ENCODE results near the gene L3MBTL2. TPM values are rescaled to one million over a fixed set of nuclear protein-coding genes. Genes with fewer than 3 reads are reported as not detected.

L3MBTL2 gene
- total and polyA plus RNA-seq, 5 donors, result 9.6 to 18.6 (median 18.1) TPM

DNA sequence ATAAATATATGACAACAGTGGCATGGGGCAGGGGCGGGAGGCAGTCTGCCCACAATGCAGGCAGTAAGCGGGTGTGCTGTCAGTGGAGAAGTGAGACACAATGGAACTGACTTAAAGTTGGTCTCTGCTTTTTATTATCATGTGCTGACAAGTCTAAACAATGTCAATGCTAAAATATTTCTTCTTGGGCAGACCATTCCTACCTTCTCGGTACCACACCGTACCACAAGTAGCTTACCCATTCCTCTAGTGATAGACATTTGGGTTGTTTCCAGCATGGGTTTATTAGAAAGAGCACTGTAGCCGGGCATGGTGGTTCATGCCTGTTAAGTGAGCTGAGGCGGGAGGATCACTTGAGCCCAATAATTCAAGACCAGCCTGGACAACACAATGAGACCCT is 38.2 kb downstream of the L3MBTL2 start:
- H3K27ac ChIP-seq (ENCODE audit: low read length), result no peak overlapping the region

GRCh38 chr22:41245917-41246499 is 40.9 kb downstream of the L3MBTL2 start:
- 85% methylated on average over 21 of the region's 21 CpGs for WGBS
- Histone ChIP-seq H3K4me1 (ENCODE audit: control insufficient read depth, insufficient read depth, low read length) (no peaks in the 10 kb centered on the region), H3K9me3 (ENCODE audit: control insufficient read depth, low read length) (no peaks in the 10 kb centered on the region), H3K27me3 (ENCODE audit: control insufficient read depth, insufficient read depth) (no peaks in the 10 kb centered on the region), H3K4me3 (ENCODE audit: low read length) (no peak overlapping the region), H3K27ac (ENCODE audit: low read length) (no peak overlapping the region)
- intact Hi-C loops (cut with DNase I), result no loop called here
- ATAC-seq, result peak in 1 of 2 donors; percentile 5
- DNase-seq, result no peak

More for the DNA sequence above, 38.2 kb downstream of the L3MBTL2 start:
- H3K4me1 ChIP-seq (ENCODE audit: control insufficient read depth, insufficient read depth, low read length), result peaks cover 1% of the 10 kb centered on the region
- WGBS, result 72% methylated on average over 6 of the region's 6 CpGs
- intact Hi-C loops (cut with DNase I), result no loop called here
- H3K4me3 ChIP-seq (ENCODE audit: low read length), result no peak overlapping the region
- DNase-seq, result no peak
- no peaks in the 10 kb centered on the region for H3K9me3 ChIP-seq (ENCODE audit: control insufficient read depth, low read length)
- no peaks in the 10 kb centered on the region for H3K27me3 ChIP-seq (ENCODE audit: control insufficient read depth, insufficient read depth)
- ATAC-seq, result no peak

- peak; percentile 5 to 49 for ATAC-seq
- no peaks in the 10 kb centered on the region for H3K4me1 ChIP-seq (ENCODE audit: control insufficient read depth, insufficient read depth, low read length)
- peak in 1 of 3 donors; percentile 68 for DNase-seq
- no peak overlapping the region for H3K4me3 ChIP-seq (ENCODE audit: low read length)
- H3K27me3 ChIP-seq (ENCODE audit: control insufficient read depth, insufficient read depth), result no peaks in the 10 kb centered on the region
- no peaks in the 10 kb centered on the region for H3K9me3 ChIP-seq (ENCODE audit: control insufficient read depth, low read length)
- intact Hi-C loops (cut with DNase I), result no loop called here
- H3K27ac ChIP-seq (ENCODE audit: low read length), result peak overlapping the region; percentile 33
- WGBS, result 70% methylated on average over 7 of the region's 7 CpGs
Measured at GRCh38 chr22:41247703-41248102, 42.6 kb downstream of the L3MBTL2 start.

DNA sequence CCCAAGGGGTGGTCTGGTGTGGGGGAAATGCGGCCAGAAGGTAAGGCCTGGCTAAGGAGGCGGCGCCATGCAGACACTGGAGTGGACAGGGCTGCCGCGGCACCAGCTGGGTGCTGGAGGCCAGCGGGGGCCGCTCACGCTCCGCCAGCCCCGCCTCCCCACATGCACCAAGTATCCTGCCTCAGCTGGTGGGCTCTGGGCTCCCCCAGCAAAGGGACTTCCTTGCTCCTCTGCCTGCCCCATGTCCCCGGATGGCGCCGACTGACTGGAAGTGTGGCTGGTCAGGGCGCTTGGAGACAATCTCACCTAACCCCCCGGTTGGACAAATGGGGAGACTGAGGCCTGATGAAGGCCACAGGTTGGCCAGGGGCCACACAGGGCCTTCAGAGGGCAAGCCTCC is 43.2 kb downstream of the L3MBTL2 start:
- no peaks in the 10 kb centered on the region for H3K9me3 ChIP-seq (ENCODE audit: control insufficient read depth, low read length)
- intact Hi-C loops (cut with DNase I), result no loop called here
- H3K4me1 ChIP-seq (ENCODE audit: control insufficient read depth, insufficient read depth, low read length), result no peaks in the 10 kb centered on the region
- no peaks in the 10 kb centered on the region for H3K27me3 ChIP-seq (ENCODE audit: control insufficient read depth, insufficient read depth)
- peak overlapping the region; percentile 33 for H3K27ac ChIP-seq (ENCODE audit: low read length)
- ATAC-seq (peak; percentile 7 to 8), DNase-seq (no peak)
- WGBS, result 89% methylated on average over 15 of the region's 15 CpGs
- no peak overlapping the region for H3K4me3 ChIP-seq (ENCODE audit: low read length)

DNA sequence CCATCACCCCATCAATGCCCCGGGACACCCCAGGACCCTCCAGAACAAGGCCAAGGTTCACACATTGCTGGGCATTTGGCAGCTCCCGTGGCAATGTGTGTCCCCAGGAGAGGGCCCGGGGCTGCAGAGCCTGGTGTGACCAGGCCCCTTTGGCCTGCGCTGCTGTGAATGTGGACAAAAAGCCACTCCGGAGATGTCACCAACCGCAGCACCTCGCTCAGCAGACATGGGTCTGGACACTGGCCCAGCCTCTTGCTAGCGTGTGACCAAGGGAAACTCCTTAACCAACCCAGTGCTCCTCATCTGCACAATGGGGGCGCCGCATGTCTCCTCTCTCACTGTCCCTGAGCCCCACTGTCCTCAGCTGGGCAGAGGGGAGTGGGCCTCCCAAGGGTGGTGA is 43.6 kb downstream of the L3MBTL2 start:
- peak in 1 of 3 donors; percentile 72 for DNase-seq
- H3K27ac ChIP-seq (ENCODE audit: low read length), result peak overlapping the region; percentile 26

GRCh38 chr22:41249442-41249841 is 44.3 kb downstream of the L3MBTL2 start:
- WGBS, result 94% methylated on average over 14 of the region's 14 CpGs
- no peaks in the 10 kb centered on the region for H3K9me3 ChIP-seq (ENCODE audit: control insufficient read depth, low read length)
- H3K27ac ChIP-seq (ENCODE audit: low read length), result no peak overlapping the region
- no peaks in the 10 kb centered on the region for H3K27me3 ChIP-seq (ENCODE audit: control insufficient read depth, insufficient read depth)
- intact Hi-C loops (cut with DNase I), result no loop called here
- H3K4me1 ChIP-seq (ENCODE audit: control insufficient read depth, insufficient read depth, low read length), result no peaks in the 10 kb centered on the region
- H3K4me3 ChIP-seq (ENCODE audit: low read length), result no peak overlapping the region
- no peak for ATAC-seq
- DNase-seq, result no peak

More for the DNA sequence above, 43.6 kb downstream of the L3MBTL2 start:
- Histone ChIP-seq H3K4me1 (ENCODE audit: control insufficient read depth, insufficient read depth, low read length) (no peaks in the 10 kb centered on the region), H3K4me3 (ENCODE audit: low read length) (no peak overlapping the region), H3K9me3 (ENCODE audit: control insufficient read depth, low read length) (no peaks in the 10 kb centered on the region), H3K27me3 (ENCODE audit: control insufficient read depth, insufficient read depth) (no peaks in the 10 kb centered on the region)
- intact Hi-C loops (cut with DNase I), result no loop called here
- 83% methylated on average over 10 of the region's 10 CpGs for whole genome bisulfite sequencing
- ATAC-seq, result peak; percentile 25 to 40

DNA sequence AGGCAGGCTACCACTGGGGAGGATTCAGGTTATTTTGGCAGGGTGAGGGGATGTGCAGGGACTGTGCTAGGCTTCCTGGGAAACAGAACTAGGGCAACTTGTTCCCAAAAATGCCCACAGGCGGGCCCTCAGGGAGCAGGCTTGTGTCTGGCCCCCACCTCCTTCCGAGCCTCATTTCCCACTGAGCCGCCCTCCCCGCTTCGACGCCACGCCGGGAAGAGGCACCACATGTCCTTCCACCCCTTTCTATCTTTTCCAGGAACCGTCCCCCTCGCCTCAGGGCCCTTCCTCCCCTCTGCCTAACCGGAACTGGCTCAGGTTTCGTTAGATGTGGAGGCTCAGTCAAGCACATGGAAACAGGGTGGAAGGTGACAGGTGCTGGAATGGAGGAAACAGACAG is 45.0 kb downstream of the L3MBTL2 start:
- Histone ChIP-seq H3K27me3 (ENCODE audit: control insufficient read depth, insufficient read depth) (no peaks in the 10 kb centered on the region), H3K4me1 (ENCODE audit: control insufficient read depth, insufficient read depth, low read length) (no peaks in the 10 kb centered on the region), H3K4me3 (ENCODE audit: low read length) (no peak overlapping the region), H3K9me3 (ENCODE audit: control insufficient read depth, low read length) (no peaks in the 10 kb centered on the region), H3K27ac (ENCODE audit: low read length) (no peak overlapping the region)
- WGBS, result 94% methylated on average over 12 of the region's 12 CpGs
- DNase-seq (no peak), ATAC-seq (no peak)
- intact Hi-C loops (cut with DNase I), result no loop called here

DNA sequence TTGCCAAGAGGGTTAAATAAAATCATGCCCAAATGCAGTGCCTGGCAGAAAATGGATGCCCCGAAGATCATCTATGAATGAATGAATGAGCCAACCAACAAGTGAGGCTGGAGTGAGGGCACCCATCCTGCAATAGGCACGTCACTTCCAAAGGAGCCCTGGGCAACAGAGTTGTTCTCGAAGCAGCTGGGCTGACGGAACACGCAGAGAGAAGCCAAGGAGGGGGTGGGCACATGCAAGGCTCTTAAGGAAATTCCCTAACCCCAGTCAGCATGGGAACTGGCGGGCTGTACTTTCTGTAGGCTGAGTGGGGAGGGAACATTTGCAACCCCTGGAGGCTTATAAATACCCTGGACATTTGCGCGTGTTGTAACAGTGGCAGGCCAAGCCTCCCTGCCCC is 47.3 kb downstream of the L3MBTL2 start:
- intact Hi-C loops (cut with DNase I), result no loop called here
- no peak overlapping the region for H3K4me3 ChIP-seq (ENCODE audit: low read length)
- no peak for ATAC-seq
- no peaks in the 10 kb centered on the region for H3K27me3 ChIP-seq (ENCODE audit: control insufficient read depth, insufficient read depth)
- no peaks in the 10 kb centered on the region for H3K9me3 ChIP-seq (ENCODE audit: control insufficient read depth, low read length)
- 86% methylated on average over 8 of the region's 8 CpGs for WGBS
- peak in 1 of 3 donors; percentile 29 for DNase-seq
- H3K27ac ChIP-seq (ENCODE audit: low read length), result no peak overlapping the region
- H3K4me1 ChIP-seq (ENCODE audit: control insufficient read depth, insufficient read depth, low read length), result no peaks in the 10 kb centered on the region

- no peaks in the 10 kb centered on the region for H3K27me3 ChIP-seq (ENCODE audit: control insufficient read depth, insufficient read depth)
- no peaks in the 10 kb centered on the region for H3K9me3 ChIP-seq (ENCODE audit: control insufficient read depth, low read length)
- H3K27ac ChIP-seq (ENCODE audit: low read length), result no peak overlapping the region
- no peak overlapping the region for H3K4me3 ChIP-seq (ENCODE audit: low read length)
- no peaks in the 10 kb centered on the region for H3K4me1 ChIP-seq (ENCODE audit: control insufficient read depth, insufficient read depth, low read length)
- intact Hi-C loops (cut with DNase I), result no loop called here
- DNase-seq (peak in 2 of 3 donors; percentile 6 to 17), ATAC-seq (no peak)
- WGBS, result 88% methylated on average over 7 of the region's 7 CpGs
Measured at GRCh38 chr22:41254230-41254629, 49.1 kb downstream of the L3MBTL2 start.

DNA sequence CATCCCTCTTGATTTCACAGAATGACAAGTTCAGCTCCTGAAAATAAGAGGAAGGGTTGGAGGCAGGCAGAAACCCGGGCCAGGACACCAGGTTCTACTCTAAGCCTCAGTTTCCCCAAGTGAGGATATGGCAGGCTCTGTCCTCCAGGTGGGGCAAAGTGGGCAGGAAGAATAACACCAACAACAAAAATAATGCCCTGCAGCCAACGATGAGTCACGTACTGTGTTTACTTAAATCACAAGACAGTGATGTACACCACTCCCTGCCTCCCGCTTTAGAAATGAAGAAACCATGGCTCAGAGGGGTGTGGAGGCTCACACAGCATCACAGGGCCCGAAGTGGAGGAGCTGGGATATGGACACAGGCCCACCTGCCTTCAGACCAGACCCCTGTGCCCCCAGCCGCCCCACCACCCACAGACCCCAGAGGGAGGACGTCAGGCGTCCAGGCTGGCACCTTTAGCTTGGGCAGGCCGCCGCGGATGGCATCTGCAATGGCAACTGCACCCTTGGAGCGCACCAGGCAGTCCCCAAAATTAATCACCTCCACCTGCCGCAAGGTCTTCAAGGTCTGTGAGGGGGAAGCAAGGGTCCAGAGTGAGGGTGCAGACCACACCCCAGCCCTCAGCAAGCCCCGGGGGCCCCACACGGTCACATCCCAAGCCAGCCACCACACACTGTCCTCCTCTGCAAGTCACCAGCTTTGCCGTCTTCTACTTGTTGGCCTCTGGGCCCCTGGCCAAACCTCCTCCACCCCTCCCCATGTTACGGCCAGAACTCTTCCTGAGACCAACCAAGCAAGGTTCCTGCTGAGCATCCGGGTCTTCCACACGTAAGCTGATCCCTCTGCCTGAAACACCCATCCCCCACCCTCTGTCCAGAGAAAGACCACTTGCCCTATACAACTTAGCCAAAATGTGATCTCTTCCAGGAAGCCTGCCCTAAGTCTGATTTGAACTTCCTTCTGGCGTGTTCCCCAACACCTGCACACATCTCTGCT is 51.4 kb downstream of the L3MBTL2 start:
- DNase-seq, result peak in 1 of 3 donors; percentile 60
- no peak for ATAC-seq
- intact Hi-C loops (cut with DNase I), result no loop called here
- Histone ChIP-seq H3K9me3 (ENCODE audit: control insufficient read depth, low read length) (no peaks in the 10 kb centered on the region), H3K27ac (ENCODE audit: low read length) (no peak overlapping the region), H3K4me3 (ENCODE audit: low read length) (no peak overlapping the region), H3K27me3 (ENCODE audit: control insufficient read depth, insufficient read depth) (no peaks in the 10 kb centered on the region), H3K4me1 (ENCODE audit: control insufficient read depth, insufficient read depth, low read length) (no peaks in the 10 kb centered on the region)
- WGBS, result 76% methylated on average over 20 of the region's 20 CpGs

DNA sequence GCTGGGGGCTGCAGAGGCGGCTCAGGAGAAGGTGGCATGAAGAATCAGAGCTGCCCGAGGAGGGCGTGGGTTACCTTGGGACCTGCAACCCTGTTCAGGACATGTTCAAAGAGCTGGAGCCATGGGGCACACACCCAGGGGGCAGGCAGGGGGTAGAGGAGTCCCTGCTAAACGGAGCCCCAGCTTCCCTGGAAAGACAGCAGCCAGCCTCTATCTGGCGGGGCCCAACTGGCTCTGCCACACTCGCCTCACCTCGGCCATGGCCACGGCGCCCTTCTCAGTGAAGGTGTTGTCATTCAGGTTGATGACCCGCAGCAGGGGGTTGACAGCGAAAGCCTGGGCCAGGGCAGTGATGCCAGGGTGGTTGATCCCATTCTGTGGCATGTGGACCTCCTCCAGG is 52.6 kb downstream of the L3MBTL2 start:
- Histone ChIP-seq H3K27ac (ENCODE audit: low read length) (no peak overlapping the region), H3K4me1 (ENCODE audit: control insufficient read depth, insufficient read depth, low read length) (peaks cover 6% of the 10 kb centered on the region), H3K4me3 (ENCODE audit: low read length) (no peak overlapping the region), H3K27me3 (ENCODE audit: control insufficient read depth, insufficient read depth) (no peaks in the 10 kb centered on the region), H3K9me3 (ENCODE audit: control insufficient read depth, low read length) (no peaks in the 10 kb centered on the region)
- WGBS, result 80% methylated on average over 11 of the region's 11 CpGs
- DNase-seq (no peak), ATAC-seq (no peak)
- intact Hi-C loops (cut with DNase I), result no loop called here

Measured in right cardiac atrium (tissue), 5 donors.